Stimulated activated CD8-positive, alpha-beta memory T cell treated with anti-CD3 and anti-CD28 coated beads, Interleukin-7, amount 100 ng/mL, for 1 hour (primary cell): ENCODE data around the gene CHST11.
A peak's percentile ranks its signal among the peaks of the same experiment; 100 is the strongest.

Experiments used
- DNase-seq, 2 donors: peaks; one replicate each; pipeline ENCODE4 v3.0.0-alpha.2; 2020; ENCODE audit warnings: low read depth in 2 of 2

Gene CHST11

GRCh38 chr12:104653730-104654664 lies 197.2 kb downstream of the CHST11 start:
- DNase-seq: no peak

- DNase-seq: no peak
Observed at GRCh38 chr12:104654665-104655609, 198.2 kb downstream of the CHST11 start.

- DNase-seq: no peak
Observed at GRCh38 chr12:104656383-104656782, 199.6 kb downstream of the CHST11 start.

GRCh38 chr12:104656921-104657320 lies 200.2 kb downstream of the CHST11 start:
- DNase-seq: no peak

- no peak for DNase-seq
Observed at GRCh38 chr12:104657726-104658484, 201.2 kb downstream of the CHST11 start.

- no peak for DNase-seq
Observed at GRCh38 chr12:104659058-104659457, 202.3 kb downstream of the CHST11 start.

GRCh38 chr12:104662203-104662602 lies 205.5 kb downstream of the CHST11 start:
- no peak for DNase-seq

GRCh38 chr12:104662908-104663307 lies 206.2 kb downstream of the CHST11 start:
- no peak for DNase-seq

GRCh38 chr12:104664351-104664750 lies 207.6 kb downstream of the CHST11 start:
- DNase-seq: no peak

GRCh38 chr12:104665296-104665695 lies 208.5 kb downstream of the CHST11 start:
- DNase-seq: no peak

GRCh38 chr12:104667139-104667538 lies 210.4 kb downstream of the CHST11 start:
- DNase-seq: no peak

GRCh38 chr12:104668274-104668718 lies 211.5 kb downstream of the CHST11 start:
- DNase-seq: no peak

GRCh38 chr12:104669089-104669721 lies 212.5 kb downstream of the CHST11 start:
- no peak for DNase-seq

- DNase-seq: no peak
Observed at GRCh38 chr12:104669851-104670337, 213.1 kb downstream of the CHST11 start.

GRCh38 chr12:104670439-104671408 lies 214.0 kb downstream of the CHST11 start:
- no peak for DNase-seq

GRCh38 chr12:104671409-104672095 lies 214.8 kb downstream of the CHST11 start:
- peak; percentile 35 to 47 for DNase-seq

- no peak for DNase-seq
Observed at GRCh38 chr12:104672096-104672445, 215.3 kb downstream of the CHST11 start.

GRCh38 chr12:104672501-104673265 lies 215.9 kb downstream of the CHST11 start:
- DNase-seq: no peak
